DND-41 (cell line): ENCODE data around the gene PMS1.

Experiments
- EZH2 ChIP-seq: IDR thresholded peaks from 3 replicates; pipeline ENCODE4 v1.6.1; 2012; ENCODE audit warnings: borderline replicate concordance, low read depth, mild to moderate bottlenecking, moderate library complexity, low read length, inconsistent platforms; ENCODE audit not compliant: severe bottlenecking
- TF ChIP-seq, protein P1 (sequence below): IDR thresholded peaks from 2 replicates; pipeline ENCODE4 v1.5.1; 2012; ENCODE audit warnings: borderline replicate concordance, low read length, moderate library complexity, mild to moderate bottlenecking; ENCODE audit not compliant: poor library complexity, severe bottlenecking; ENCODE audit errors: extremely low read depth

DNA sequence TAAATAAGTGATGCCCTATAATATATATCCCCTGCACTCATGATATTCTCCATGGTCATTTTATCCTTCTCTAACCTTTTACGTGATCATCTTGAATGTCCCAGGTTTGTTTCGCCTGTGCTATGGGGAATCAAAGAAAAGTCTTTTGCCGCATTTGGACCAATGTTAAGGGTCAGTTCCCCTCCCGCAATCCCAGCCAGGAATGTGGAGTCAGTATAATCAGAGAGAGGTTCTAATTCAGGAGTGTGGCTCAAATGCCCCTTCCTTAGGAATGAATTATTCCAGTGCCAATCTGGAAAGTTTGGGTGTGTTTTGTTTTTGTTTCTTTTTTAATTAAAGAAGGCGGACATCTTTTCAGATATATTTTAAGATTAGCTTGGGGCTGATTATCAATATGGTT lies 41.8 kb downstream of the PMS1 start:
- TF ChIP-seq, protein P1, sequence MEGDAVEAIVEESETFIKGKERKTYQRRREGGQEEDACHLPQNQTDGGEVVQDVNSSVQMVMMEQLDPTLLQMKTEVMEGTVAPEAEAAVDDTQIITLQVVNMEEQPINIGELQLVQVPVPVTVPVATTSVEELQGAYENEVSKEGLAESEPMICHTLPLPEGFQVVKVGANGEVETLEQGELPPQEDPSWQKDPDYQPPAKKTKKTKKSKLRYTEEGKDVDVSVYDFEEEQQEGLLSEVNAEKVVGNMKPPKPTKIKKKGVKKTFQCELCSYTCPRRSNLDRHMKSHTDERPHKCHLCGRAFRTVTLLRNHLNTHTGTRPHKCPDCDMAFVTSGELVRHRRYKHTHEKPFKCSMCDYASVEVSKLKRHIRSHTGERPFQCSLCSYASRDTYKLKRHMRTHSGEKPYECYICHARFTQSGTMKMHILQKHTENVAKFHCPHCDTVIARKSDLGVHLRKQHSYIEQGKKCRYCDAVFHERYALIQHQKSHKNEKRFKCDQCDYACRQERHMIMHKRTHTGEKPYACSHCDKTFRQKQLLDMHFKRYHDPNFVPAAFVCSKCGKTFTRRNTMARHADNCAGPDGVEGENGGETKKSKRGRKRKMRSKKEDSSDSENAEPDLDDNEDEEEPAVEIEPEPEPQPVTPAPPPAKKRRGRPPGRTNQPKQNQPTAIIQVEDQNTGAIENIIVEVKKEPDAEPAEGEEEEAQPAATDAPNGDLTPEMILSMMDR = no peak
- no peak for TF ChIP-seq EZH2
